ENCODE measurements around the gene RPL3.
"Not testable (repeated sequence)": the region's sequence is repeated elsewhere in the genome, so short reads cannot be mapped to it uniquely, and the experiment has no call there.

RPL3 gene

DNA sequence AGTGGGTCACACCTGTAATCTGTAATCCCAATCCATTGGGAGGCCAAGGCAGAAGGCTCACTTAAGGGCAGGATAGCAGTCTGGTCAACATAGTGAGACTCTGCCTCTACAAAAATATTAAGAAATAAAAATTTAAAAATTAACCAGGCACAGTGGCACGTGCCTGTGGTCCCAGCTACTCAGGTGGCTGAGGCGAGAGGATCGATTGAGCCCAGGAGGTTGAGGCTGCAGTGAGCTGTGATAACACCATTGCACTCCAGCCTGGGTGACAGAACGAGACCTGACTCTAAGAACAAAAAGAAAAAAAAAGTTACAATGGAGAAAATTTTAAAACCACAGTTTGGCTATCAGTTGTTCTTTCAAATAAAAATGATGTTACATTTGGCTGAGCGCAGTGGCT is 17.0 kb upstream of the RPL3 start:
- TF ChIP-seq, protein P1, sequence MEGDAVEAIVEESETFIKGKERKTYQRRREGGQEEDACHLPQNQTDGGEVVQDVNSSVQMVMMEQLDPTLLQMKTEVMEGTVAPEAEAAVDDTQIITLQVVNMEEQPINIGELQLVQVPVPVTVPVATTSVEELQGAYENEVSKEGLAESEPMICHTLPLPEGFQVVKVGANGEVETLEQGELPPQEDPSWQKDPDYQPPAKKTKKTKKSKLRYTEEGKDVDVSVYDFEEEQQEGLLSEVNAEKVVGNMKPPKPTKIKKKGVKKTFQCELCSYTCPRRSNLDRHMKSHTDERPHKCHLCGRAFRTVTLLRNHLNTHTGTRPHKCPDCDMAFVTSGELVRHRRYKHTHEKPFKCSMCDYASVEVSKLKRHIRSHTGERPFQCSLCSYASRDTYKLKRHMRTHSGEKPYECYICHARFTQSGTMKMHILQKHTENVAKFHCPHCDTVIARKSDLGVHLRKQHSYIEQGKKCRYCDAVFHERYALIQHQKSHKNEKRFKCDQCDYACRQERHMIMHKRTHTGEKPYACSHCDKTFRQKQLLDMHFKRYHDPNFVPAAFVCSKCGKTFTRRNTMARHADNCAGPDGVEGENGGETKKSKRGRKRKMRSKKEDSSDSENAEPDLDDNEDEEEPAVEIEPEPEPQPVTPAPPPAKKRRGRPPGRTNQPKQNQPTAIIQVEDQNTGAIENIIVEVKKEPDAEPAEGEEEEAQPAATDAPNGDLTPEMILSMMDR (IDR thresholded peaks at IDR 0.05; ENCODE audit: extremely low read depth, missing control alignments) = no peak
- DNase-seq (ENCODE audit: low spot score) = no peak

DNA sequence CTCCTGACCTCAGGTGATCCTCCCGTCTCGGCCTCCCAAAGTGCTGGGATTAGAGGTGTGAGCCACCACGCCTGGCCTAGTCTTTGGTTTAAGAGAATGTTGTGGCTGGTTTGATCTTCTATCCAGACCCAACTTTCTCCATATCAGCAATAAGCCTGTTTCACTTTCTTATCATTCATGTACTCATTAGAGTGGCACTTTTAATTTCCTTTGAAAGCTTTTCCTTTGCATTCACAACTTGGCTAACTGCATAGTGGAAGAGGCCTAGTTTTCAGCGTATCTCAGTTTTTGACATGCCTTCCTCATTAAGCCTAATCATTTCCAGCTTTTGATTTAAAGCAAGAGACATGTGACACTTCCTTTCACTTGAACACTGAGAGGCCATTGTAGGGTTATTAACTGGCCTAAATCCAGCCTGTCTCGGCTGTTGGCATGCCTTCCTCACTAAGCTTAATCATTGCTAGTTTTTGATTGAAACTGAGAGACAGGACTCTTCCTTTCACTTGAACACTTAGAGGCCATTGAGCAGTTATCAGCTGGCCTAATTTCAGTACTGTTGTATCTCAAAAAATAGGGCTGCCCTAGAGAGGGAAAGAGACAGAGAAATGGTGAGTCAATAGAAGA is 13.1 kb upstream of the RPL3 start:
- TF ChIP-seq, protein P1 (IDR thresholded peaks at IDR 0.05; ENCODE audit: extremely low read depth, missing control alignments) = no peak
- no peak for DNase-seq (ENCODE audit: low spot score)

DNA sequence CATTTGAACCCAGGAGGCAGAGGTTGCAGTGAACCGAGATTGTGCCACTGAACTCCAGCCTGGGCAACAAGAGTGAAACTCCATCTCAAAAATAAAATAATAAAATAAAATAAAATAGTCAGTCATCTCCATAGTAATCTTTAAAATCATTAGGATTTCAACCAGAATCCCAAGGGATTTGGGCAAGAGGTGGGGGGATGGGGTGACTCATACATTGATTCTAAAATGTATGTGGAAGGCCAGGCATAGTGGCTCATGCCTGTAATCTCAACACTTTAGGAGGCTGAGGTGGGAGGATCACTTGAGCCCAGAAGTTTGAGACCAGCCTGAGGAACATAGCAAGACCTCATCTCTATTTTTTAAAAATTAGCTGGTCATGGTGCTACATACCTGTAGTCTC is 11.1 kb upstream of the RPL3 start:
- not testable (repeated sequence) for DNase-seq (ENCODE audit: low spot score)

DNA sequence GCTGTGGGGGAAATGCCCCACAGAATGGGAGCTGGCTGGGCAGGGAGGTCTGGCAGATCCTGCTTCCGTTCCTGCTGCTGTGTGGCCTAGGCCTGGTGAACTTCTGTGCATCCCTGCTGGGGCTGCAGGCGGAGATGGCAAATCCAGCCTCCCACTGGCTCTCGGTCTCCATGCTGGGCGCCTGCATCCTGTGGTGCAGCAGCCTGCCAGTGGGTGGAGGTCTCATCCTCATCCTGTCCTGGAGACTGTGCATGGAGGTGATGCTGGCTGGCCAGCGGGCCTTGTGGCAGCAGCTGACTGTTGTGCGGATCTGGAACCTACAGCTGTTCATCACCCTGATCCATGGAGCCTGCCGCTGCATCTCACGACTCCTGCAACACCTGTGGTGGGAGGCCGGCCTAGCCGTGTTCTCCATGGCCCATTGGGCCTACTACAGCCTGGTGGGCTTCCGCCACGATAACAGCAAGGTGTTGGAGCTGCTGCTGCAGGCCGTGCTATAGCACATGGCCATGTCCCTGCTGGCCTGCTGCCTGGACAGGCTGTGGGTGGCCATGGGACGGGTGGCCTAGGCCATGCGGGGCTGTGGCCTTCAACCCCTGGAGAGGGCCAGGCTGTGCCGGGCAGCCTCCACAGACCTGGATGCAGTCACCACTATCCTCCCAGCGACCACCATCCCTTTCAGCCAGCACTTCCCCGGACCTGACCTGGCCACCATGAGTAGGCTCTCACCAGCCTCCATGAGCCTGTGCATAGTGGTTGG is 8.8 kb upstream of the RPL3 start:
- TF ChIP-seq, protein P1 (IDR thresholded peaks at IDR 0.05; ENCODE audit: extremely low read depth, missing control alignments) = no peak
- DNase-seq (ENCODE audit: low spot score) = no peak

DNA sequence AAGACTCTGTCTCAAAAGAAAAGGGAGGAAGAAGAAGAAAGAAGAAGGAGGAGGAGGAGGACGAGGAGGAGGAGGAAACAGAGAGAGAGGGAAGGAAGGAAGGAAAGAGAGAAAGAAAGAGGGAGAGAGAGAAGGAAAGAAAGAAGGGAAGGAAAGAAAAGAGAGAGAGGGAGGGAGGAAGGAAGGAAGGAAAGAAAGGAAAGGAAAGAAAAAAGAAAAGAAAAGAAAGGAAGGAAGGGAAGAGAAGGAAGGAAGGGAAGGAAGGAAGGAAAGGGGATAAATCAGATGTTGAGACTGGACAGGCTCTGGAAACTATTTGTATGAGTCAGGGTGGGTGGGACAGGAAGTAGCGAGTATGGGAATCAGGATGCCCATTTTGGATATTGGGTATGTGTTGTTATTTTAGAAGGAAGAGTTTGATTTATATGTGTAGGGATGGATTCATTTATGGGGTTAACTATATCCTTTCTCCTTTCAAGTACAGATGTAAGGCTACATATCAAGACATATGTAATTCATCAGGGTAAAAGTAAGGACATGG is 6.0 kb upstream of the RPL3 start:
- TF ChIP-seq, protein P1 (IDR thresholded peaks at IDR 0.05; ENCODE audit: extremely low read depth, missing control alignments) = no peak

DNA sequence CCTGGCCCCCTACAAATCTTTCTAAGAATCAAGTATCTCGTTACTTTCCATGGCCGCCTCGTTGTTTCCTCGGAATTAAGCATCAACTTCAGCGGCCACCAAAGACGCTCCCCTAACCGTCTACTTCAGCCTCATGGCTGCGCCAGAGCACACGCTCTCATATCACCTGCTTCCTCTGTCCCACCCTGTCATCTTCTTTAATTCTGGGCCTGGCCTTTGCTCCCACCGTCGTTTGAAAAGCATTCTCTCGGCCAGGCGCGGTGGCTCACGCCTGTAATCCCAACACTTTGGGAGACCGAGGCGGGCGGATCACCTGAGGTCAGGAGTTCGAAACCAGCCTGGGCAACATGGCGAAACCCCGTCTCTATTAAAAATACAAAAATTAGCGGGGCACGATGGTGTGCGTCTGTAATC is 1.2 kb upstream of the RPL3 start:
- not testable (repeated sequence) for DNase-seq (ENCODE audit: low spot score)

More for the DNA sequence above, 6.0 kb upstream of the RPL3 start:
- DNase-seq (ENCODE audit: low spot score) = no peak

DNA sequence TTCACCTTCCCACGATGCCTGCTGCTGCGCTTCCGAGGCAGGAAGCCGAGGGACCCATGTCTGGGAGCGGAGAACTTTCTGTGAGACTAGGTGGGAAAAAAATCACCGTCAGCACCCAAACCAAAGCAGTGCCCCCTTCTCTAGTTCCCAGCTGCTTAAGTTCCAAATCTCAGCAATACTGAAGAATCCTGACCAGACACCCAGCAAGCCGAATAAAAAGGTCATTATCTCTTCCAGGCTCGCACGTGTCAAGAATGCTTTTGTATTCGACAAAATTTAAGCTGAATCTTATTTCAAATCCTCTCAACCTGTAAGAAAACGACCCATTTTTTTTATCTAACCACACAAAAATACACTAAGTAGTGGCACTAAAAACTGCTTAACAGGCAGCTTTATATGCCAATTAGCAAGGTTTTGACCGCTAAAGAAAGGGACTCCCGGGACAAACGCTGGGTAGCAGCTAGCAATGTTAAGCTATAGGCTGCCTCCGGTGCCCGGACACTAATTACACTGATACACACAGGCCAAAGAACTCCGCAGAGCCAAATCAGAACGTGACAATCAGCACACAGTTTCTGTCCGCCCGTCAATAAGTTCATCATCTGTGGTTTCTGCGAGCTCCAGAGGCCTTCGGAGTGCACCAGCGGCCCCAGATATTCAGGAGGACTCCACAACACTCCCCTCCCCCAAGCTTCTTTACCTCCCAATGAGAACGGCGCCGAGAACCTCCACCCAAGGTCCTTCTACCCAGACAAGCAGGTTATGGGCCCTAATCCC is 728 bp downstream of the RPL3 start:
- TF ChIP-seq, protein P1 (IDR thresholded peaks at IDR 0.05; ENCODE audit: extremely low read depth, missing control alignments) = no peak
- no peak for DNase-seq (ENCODE audit: low spot score)

Data from GM20000 (cell line).